ENCODE measurements around the gene SQSTM1. TPM values are rescaled to one million over a fixed set of nuclear protein-coding genes. Genes with fewer than 3 reads are reported as not detected.
A peak's percentile ranks its signal among the peaks of the same experiment; 100 is the strongest.

The SQSTM1 gene
- total RNA-seq, 2 experiments from 2014 or later = 105 to 123 TPM

GRCh38 chr5:179828756-179829421 lies 8.2 kb downstream of the SQSTM1 start:
- Mint-ChIP-seq H3K4me3 (no peak overlapping the region), H3K4me1 (ENCODE audit: low read depth) (peaks cover 22% of the 10 kb centered on the region), H3K27ac (peak overlapping the region; percentile 70), H3K36me3 (ENCODE audit: low read depth) (peaks cover 69% of the 10 kb centered on the region), H3K27me3 (no peaks in the 10 kb centered on the region), H3K9me3 (no peaks in the 10 kb centered on the region)
- TF ChIP-seq CTCF (IDR thresholded peaks at IDR 0.05) = no peak
- intact Hi-C loops (cut with micrococcal nuclease) = no loop called here
- POLR2A ChIA-PET = interaction anchor here (1.2 to 3.2 kb wide), 4 partner anchors 9 to 150 kb away, joined by 3 to 16 read pairs (median 5); partner anchors contain the start of genes MAML1 and SQSTM1
- no peak for ATAC-seq
- CTCF ChIA-PET = no interaction called here
- no peak for DNase-seq

DNA sequence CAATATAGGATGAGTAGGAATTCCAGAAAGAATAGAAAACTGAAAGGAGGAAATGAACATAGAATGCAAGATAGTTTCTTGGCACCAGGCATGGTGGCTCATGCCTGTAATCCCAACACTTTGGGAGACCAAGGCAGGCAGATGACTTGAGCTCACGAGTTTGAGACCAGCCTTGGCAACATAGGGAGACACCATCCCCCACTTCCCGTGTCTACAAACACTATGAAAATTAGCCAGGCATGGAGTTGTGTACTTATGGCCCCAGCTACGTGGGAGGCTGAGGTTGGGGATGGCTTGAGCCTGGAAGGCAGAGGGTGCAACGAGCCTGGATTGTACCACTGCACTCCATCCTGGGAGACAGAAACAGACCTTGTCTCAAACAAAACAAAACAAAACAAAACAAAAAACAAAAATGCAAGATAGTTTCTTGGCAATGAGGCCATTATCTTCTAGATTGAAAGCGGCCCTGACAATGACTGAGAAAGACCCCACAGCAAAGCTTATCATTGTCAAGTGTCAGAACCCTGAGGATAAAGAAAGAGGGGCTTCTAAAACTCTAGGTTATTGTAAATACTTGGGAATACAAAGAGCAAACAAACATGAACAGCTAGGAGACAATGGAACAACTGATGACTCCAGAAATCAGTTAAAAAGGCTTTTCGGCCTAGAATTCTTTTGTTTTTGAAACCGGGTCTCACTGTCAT lies 9.2 kb downstream of the SQSTM1 start:
- Mint-ChIP-seq H3K27ac (peak overlapping the region; percentile 46), H3K27me3 (no peaks in the 10 kb centered on the region), H3K4me3 (no peak overlapping the region), H3K9me3 (no peaks in the 10 kb centered on the region), H3K36me3 (ENCODE audit: low read depth) (peaks cover 63% of the 10 kb centered on the region), H3K4me1 (ENCODE audit: low read depth) (peaks cover 18% of the 10 kb centered on the region)
- intact Hi-C loops (cut with micrococcal nuclease) = no loop called here
- POLR2A ChIA-PET = interaction anchor here (1.2 to 3.2 kb wide), 3 partner anchors 8 to 151 kb away, joined by 5 to 16 read pairs (median 5); partner anchors contain the start of gene SQSTM1
- TF ChIP-seq CTCF (IDR thresholded peaks at IDR 0.05) = no peak
- CTCF ChIA-PET = interaction anchor here (1.3 kb wide), 1 partner anchor 67 kb away, joined by 4 read pairs; no protein-coding TSS in a partner anchor
- DNase-seq (no peak), ATAC-seq (no peak)

DNA sequence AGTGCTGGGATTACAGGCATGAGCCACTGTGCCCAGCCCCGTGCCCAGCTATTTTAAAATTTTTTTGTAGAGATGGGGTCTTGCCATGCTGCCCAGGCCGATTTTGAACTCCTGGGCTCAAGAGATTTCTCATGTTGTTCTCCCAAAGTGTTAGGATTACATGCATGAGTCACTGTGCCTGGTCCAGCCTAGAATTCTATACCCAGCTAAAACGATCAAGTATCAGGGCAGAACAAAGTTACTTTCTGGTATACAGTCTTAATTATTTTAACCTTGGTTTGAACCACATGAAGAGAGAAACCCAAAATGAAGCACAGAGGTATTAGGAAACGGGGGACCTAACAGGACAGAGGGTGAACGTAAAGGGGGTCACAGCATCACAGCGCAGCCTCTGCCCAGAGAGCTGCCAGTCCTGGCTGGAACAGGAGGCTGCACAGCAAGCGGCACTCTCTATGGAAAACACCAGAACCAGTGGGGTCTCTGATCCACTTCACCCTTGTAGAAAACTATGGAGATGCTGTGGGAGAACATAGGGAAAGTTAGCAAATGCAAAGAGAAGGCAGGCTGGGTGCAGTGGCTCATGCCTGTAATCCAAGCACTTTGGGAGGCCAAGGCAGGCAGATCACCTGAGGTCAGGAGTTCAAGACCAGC lies 10.2 kb downstream of the SQSTM1 start:
- Mint-ChIP-seq H3K9me3 (no peaks in the 10 kb centered on the region), H3K36me3 (ENCODE audit: low read depth) (peaks cover 59% of the 10 kb centered on the region), H3K4me3 (no peak overlapping the region), H3K27ac (no peak overlapping the region), H3K27me3 (no peaks in the 10 kb centered on the region), H3K4me1 (ENCODE audit: low read depth) (peaks cover 22% of the 10 kb centered on the region)
- no peak for ATAC-seq
- POLR2A ChIA-PET = interaction anchor here (0.7 kb wide), 1 partner anchor 11 kb away, joined by 4 read pairs; no protein-coding TSS in a partner anchor
- DNase-seq = no peak
- no peak for TF ChIP-seq CTCF (IDR thresholded peaks at IDR 0.05)
- CTCF ChIA-PET = interaction anchor here (1.3 to 1.8 kb wide), 2 partner anchors 29 to 68 kb away, joined by 4 to 5 read pairs; no protein-coding TSS in a partner anchor
- intact Hi-C loops (cut with micrococcal nuclease) = no loop called here

GRCh38 chr5:179832039-179832745 lies 11.5 kb downstream of the SQSTM1 start:
- Mint-ChIP-seq H3K27me3 (no peaks in the 10 kb centered on the region), H3K9me3 (no peaks in the 10 kb centered on the region), H3K36me3 (ENCODE audit: low read depth) (peaks cover 63% of the 10 kb centered on the region), H3K4me1 (ENCODE audit: low read depth) (peaks cover 28% of the 10 kb centered on the region), H3K4me3 (no peak overlapping the region), H3K27ac (peak overlapping the region; percentile 24)
- CTCF ChIA-PET = interaction anchor here (1.1 to 1.8 kb wide), 3 partner anchors 30 to 69 kb away, joined by 3 to 6 read pairs (median 5); no protein-coding TSS in a partner anchor
- ATAC-seq (no peak), DNase-seq (no peak)
- TF ChIP-seq CTCF (IDR thresholded peaks at IDR 0.05) = no peak
- intact Hi-C loops (cut with micrococcal nuclease) = no loop called here
- POLR2A ChIA-PET = interaction anchor here (0.7 to 1.7 kb wide), 5 partner anchors 10 to 33 kb away, joined by 3 to 6 read pairs (median 5); partner anchors contain the start of gene SQSTM1

Measured in activated CD8-positive, alpha-beta T cell treated with anti-CD3 and anti-CD28 coated beads for 36 hours (primary cell).